HepG2 (cell line): Measurements from ENCODE around the gene KLRF2. TPM values are rescaled to one million over a fixed set of nuclear protein-coding genes. Genes with fewer than 3 reads are reported as not detected.

Source experiments
- ATAC-seq: fragments of 200-7000 bp; cut with Tn5 transposase; 3 replicates; pipeline ENCODE4 v1.9.1; 2020; ENCODE audit warnings: mild to moderate bottlenecking, moderate library complexity
- BruUV-seq: library from RNA; stranded (reverse); fragments of 400-500 nt; replicated peaks from 2 replicates; lab custom pipeline; 2021; lab: Mats Ljungman, UMichigan
- CTCF ChIA-PET: fragments of 300-600 bp; formaldehyde crosslinking; extraction: SDS; loops from one replicate; lab custom pipeline; 2021; ENCODE audit warnings: low total read pairs, inconsistent platforms, low intra/inter-chr PET ratio; lab: Yijun Ruan, JAX
- POLR2A ChIA-PET: fragments of 350-600 bp; sonication (Branson Sonifier 250); formaldehyde crosslinking; loops from one replicate; lab custom pipeline; 2020; ENCODE audit warnings: antibody characterized with exemption, inconsistent platforms; lab: Yijun Ruan, JAX
- DNase-seq: peaks from one replicate; pipeline ENCODE4 v3.0.0-alpha.2; 2015; ENCODE audit warnings: low spot score
- FAIRE-seq: peaks from 3 replicates; lab custom pipeline; 2011; peaks lifted over from hg19 to GRCh38; lab: Jason Lieb, UNC
- H2AFZ ChIP-seq: one replicate; pipeline ENCODE4 v1.6.1; 2011; ENCODE audit warnings: low read length, inconsistent platforms
- H3K27ac ChIP-seq: fragments of 300-600 bp; 3 replicates; pipeline ENCODE4 v1.8.0; 2011; ENCODE audit warnings: mixed run types, mild to moderate bottlenecking, mixed read lengths, low read length, inconsistent platforms; ENCODE audit not compliant: insufficient read depth; ENCODE audit errors: extremely low read length
- H3K27me3 ChIP-seq, 2 experiments: fragments of 200-600 bp in 1 of 2; 2 replicates in 1 of 2; 3 replicates in 1 of 2; pipeline versions ENCODE4 v1.6.0 to v1.8.0; 2011; ENCODE audit warnings: low read length in 2 of 2, mild to moderate bottlenecking in 2 of 2, moderate library complexity in 2 of 2, inconsistent platforms in 1 of 2; ENCODE audit not compliant: insufficient read depth in 2 of 2, control insufficient read depth in 1 of 2
- H3K36me3 ChIP-seq, 2 experiments: fragments of 200-600 bp in 1 of 2; replicated peaks in 1 of 2; 2 replicates in 1 of 2; 3 replicates in 1 of 2; pipeline versions ENCODE4 v1.5.1 to v1.8.0; 2011; ENCODE audit warnings: low read length in 2 of 2, inconsistent platforms in 1 of 2; ENCODE audit not compliant: insufficient read depth in 2 of 2, control insufficient read depth in 1 of 2
- H3K4me1 ChIP-seq: 2 replicates; pipeline ENCODE4 v1.5.1; 2012; ENCODE audit warnings: low read length, inconsistent platforms; ENCODE audit not compliant: insufficient read depth
- H3K4me2 ChIP-seq: 2 replicates; pipeline ENCODE4 v1.6.0; 2011; ENCODE audit warnings: low read depth, low read length, inconsistent platforms
- H3K4me3 ChIP-seq, 3 experiments: fragments of 200-600 bp in 1 of 3; sonication (generic), shearing (Covaris generic) in 1 of 3; replicated peaks in 1 of 3; 2 replicates each; pipeline ENCODE4 v1.5.1; 2011 to 2016; ENCODE audit warnings: low read length in 3 of 3, inconsistent platforms in 2 of 3, low read depth in 2 of 3, mild to moderate bottlenecking in 2 of 3, control low read depth in 1 of 3, mixed read lengths in 1 of 3; ENCODE audit not compliant: insufficient read depth in 1 of 3
- H3K79me2 ChIP-seq: one replicate; pipeline ENCODE4 v1.6.1; 2011; ENCODE audit warnings: low read length, inconsistent platforms; ENCODE audit not compliant: insufficient read depth
- H3K9ac ChIP-seq: 2 replicates; pipeline ENCODE4 v1.6.0; 2011; ENCODE audit warnings: mild to moderate bottlenecking, low read depth, low read length, inconsistent platforms; ENCODE audit not compliant: insufficient read depth
- H3K9me3 ChIP-seq: 2 replicates; pipeline ENCODE4 v1.5.1; 2012; ENCODE audit warnings: mild to moderate bottlenecking, low read length
- H4K20me1 ChIP-seq: 2 replicates; pipeline ENCODE4 v1.6.0; 2011; ENCODE audit warnings: inconsistent platforms, mild to moderate bottlenecking, low read length, moderate library complexity; ENCODE audit not compliant: insufficient read depth
- ARID2 ChIP-seq: sonication (generic); formaldehyde crosslinking; IDR thresholded peaks from 2 replicates; pipeline ENCODE4 v1.8.1; 2022; ENCODE audit warnings: mild to moderate bottlenecking, missing genetic modification reagents, borderline replicate concordance
- CREM ChIP-seq, 2 experiments: sonication (generic) in 1 of 2; formaldehyde crosslinking in 1 of 2; IDR thresholded peaks; 2 replicates each; pipeline versions ENCODE4 v1.4.0 to v1.6.1; 2016 to 2020; ENCODE audit warnings: antibody characterized with exemption in 1 of 2, mild to moderate bottlenecking in 1 of 2, missing genetic modification reagents in 1 of 2
- KLF13 ChIP-seq: sonication (generic); formaldehyde crosslinking; IDR thresholded peaks from 2 replicates; pipeline ENCODE4 v1.4.0; 2020; ENCODE audit warnings: mild to moderate bottlenecking, missing genetic modification reagents
- MBNL3 ChIP-seq: fragments of 250-450 bp; sonication (Bioruptor Pico); conservative IDR thresholded peaks from 2 replicates; pipeline ENCODE4 v1.8.0; 2022; ENCODE audit warnings: mild to moderate bottlenecking, inconsistent platforms
- RFXANK ChIP-seq: IDR thresholded peaks from 2 replicates; pipeline ENCODE4 v1.6.1; 2016
- THAP11 ChIP-seq: IDR thresholded peaks from 2 replicates; pipeline ENCODE4 v1.6.1; 2016; ENCODE audit warnings: missing biosample characterization, missing genetic modification reagents
- ZNF136 ChIP-seq: sonication (generic); formaldehyde crosslinking; IDR thresholded peaks from 2 replicates; pipeline ENCODE4 v1.8.1; 2022; ENCODE audit warnings: low read depth, mild to moderate bottlenecking, moderate library complexity, missing genetic modification reagents
- ZNF205 ChIP-seq: IDR thresholded peaks from 2 replicates; pipeline ENCODE4 v1.6.1; 2018; ENCODE audit warnings: missing biosample characterization, missing genetic modification reagents
- ZNF660 ChIP-seq: sonication (generic); formaldehyde crosslinking; IDR thresholded peaks from 2 replicates; pipeline ENCODE4 v1.5.1; 2020; ENCODE audit warnings: mild to moderate bottlenecking, low read depth, missing genetic modification reagents, borderline replicate concordance
- WGBS: methylation state at CpG from one replicate; pipeline ENCODE4 v1.1.6; 2017; ENCODE audit warnings: low lambda C conversion rate; 5-methylcytosine and 5-hydroxymethylcytosine counted together
- in situ Hi-C: cut with HindIII; loops from 2 replicates; pipeline ENCODE4 v1.10.0; 2017; ENCODE audit warnings: low pct_unique_long_range_greater_than_20kb; ENCODE audit not compliant: extremely low pct_ligation_motif_present
- intact Hi-C: fragments of 100-400 bp; cut with micrococcal nuclease; formaldehyde crosslinking; loops from one replicate; pipeline ENCODE4 v1.10.0; 2022; ENCODE audit not compliant: unreplicated experiment
- polyA plus RNA-seq, 8 experiments: library from polyadenylated mRNA; depleted of rRNA in 3 of 8; stranded (reverse) in 7 of 8; unstranded in 1 of 8; fragments of >200 nt; fragmentation: Illumina TruSeq in 4 of 8; extraction: Trizol in 4 of 8; gene quantifications; 2 replicates each; pipeline versions ENCODE4 v1.2.1 to v1.2.3, GENCODE V29; 2011 to 2016; ENCODE audit warnings: low read depth in 4 of 8, missing spikeins in 1 of 8, mixed read lengths in 1 of 8; ENCODE audit not compliant: insufficient read depth in 1 of 8
- total RNA-seq, 5 experiments: library from RNA; depleted of rRNA; stranded (reverse); fragments of >200 nt; fragmentation: Illumina TruSeq; extraction: Trizol; gene quantifications; 2 replicates each; pipeline ENCODE4 v1.2.3, GENCODE V29; 2016; ENCODE audit warnings: low read depth in 1 of 5
- TF ChIP-seq, protein P1 (sequence below): sonication (generic); formaldehyde crosslinking; IDR thresholded peaks from 2 replicates; pipeline ENCODE4 v1.4.0; 2020; ENCODE audit warnings: missing genetic modification reagents, borderline replicate concordance
- TF ChIP-seq, protein P2 (sequence below), 2 experiments: IDR thresholded peaks; 2 replicates each; pipeline ENCODE4 v1.6.1; 2011 to 2012; ENCODE audit warnings: low read length in 2 of 2, borderline replicate concordance in 1 of 2, low read depth in 1 of 2, mild to moderate bottlenecking in 1 of 2, moderate library complexity in 1 of 2

KLRF2 gene
- total and polyA plus RNA-seq, 2 of the 13 experiments (the other 11 are each of a cell fraction or from before 2014, with no cell fraction given): not detected

DNA sequence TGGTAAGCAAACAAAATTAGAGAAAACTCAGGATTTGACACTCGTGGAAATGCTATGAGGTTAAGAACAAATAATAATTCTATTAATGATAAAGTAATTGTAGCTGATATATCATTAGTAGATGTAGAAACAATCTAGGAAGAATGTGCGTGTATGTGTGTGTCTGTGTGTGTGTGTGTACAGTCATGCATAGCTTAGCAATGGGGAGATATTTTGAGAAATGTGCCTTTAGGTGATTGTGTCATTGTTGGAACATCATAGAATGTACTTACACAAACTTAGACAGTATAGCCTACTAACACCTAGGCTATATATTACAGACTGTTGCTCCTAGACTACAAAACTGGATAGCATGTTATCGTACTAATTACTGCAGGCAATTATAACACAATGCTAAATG is 45.6 kb downstream of the KLRF2 start:
- WGBS: 3% methylated on average over 3 of the region's 3 CpGs
- Histone ChIP-seq H3K4me3 (no peak overlapping the region), H3K36me3 (no peaks in the 10 kb centered on the region), H3K9me3 (no peaks in the 10 kb centered on the region), H4K20me1 (no peaks in the 10 kb centered on the region), H3K9ac (no peak overlapping the region), H2AFZ (no peak overlapping the region), H3K79me2 (no peaks in the 10 kb centered on the region), H3K27ac (no peak overlapping the region), H3K27me3 (no peaks in the 10 kb centered on the region), H3K4me2 (no peak overlapping the region), H3K4me1 (no peaks in the 10 kb centered on the region)
- in situ Hi-C loops (loop anchor here (5.0 kb wide), 1 partner anchor 175 kb away; no protein-coding TSS in a partner anchor), intact Hi-C loops (no loop called here)
- ATAC-seq (no peak), DNase-seq (no peak), FAIRE-seq (no peak)
- ChIA-PET POLR2A (no interaction called here), CTCF (interaction anchor here (2.4 to 3.0 kb wide), 2 partner anchors 113 to 177 kb away, joined by 11 to 19 read pairs; no protein-coding TSS in a partner anchor)
- BruUV-seq: no TSS peak
- TF ChIP-seq ZNF205 (CRISPR knock-in tag) (no peak), CREM (IDR thresholded peaks at IDR 0.05) (no peak), CREM (CRISPR knock-in tag; IDR thresholded peaks at IDR 0.05) (no peak)
- TF ChIP-seq, protein P1, sequence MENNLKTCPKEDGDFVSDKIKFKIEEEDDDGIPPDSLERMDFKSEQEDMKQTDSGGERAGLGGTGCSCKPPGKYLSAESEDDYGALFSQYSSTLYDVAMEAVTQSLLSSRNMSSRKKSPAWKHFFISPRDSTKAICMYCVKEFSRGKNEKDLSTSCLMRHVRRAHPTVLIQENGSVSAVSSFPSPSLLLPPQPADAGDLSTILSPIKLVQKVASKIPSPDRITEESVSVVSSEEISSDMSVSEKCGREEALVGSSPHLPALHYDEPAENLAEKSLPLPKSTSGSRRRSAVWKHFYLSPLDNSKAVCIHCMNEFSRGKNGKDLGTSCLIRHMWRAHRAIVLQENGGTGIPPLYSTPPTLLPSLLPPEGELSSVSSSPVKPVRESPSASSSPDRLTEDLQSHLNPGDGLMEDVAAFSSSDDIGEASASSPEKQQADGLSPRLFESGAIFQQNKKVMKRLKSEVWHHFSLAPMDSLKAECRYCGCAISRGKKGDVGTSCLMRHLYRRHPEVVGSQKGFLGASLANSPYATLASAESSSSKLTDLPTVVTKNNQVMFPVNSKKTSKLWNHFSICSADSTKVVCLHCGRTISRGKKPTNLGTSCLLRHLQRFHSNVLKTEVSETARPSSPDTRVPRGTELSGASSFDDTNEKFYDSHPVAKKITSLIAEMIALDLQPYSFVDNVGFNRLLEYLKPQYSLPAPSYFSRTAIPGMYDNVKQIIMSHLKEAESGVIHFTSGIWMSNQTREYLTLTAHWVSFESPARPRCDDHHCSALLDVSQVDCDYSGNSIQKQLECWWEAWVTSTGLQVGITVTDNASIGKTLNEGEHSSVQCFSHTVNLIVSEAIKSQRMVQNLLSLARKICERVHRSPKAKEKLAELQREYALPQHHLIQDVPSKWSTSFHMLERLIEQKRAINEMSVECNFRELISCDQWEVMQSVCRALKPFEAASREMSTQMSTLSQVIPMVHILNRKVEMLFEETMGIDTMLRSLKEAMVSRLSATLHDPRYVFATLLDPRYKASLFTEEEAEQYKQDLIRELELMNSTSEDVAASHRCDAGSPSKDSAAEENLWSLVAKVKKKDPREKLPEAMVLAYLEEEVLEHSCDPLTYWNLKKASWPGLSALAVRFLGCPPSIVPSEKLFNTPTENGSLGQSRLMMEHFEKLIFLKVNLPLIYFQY: no peak

DNA sequence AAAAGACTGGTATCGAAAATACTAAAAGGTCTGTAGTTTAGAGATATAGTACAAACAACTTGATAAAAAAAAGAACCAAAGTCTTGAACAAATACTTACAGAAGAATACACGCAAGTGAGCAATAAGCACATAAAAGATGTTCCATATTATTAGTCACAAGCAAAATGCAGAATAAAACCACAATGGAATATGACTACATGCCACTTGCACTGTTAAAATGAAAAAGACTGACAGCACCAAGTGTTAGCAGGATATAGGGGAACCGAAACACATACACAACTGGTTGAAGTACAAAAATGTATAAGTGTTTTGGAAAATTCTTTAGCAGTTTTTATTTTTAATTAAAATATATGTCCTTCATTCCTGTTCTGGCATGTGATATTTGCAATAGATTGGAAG is 47.3 kb downstream of the KLRF2 start:
- no TSS peak for BruUV-seq
- TF ChIP-seq THAP11 (CRISPR knock-in tag): no peak
- no peak for TF ChIP-seq KLF13 (CRISPR knock-in tag)
- no peak for TF ChIP-seq RFXANK (CRISPR knock-in tag)
- TF ChIP-seq, protein P2, sequence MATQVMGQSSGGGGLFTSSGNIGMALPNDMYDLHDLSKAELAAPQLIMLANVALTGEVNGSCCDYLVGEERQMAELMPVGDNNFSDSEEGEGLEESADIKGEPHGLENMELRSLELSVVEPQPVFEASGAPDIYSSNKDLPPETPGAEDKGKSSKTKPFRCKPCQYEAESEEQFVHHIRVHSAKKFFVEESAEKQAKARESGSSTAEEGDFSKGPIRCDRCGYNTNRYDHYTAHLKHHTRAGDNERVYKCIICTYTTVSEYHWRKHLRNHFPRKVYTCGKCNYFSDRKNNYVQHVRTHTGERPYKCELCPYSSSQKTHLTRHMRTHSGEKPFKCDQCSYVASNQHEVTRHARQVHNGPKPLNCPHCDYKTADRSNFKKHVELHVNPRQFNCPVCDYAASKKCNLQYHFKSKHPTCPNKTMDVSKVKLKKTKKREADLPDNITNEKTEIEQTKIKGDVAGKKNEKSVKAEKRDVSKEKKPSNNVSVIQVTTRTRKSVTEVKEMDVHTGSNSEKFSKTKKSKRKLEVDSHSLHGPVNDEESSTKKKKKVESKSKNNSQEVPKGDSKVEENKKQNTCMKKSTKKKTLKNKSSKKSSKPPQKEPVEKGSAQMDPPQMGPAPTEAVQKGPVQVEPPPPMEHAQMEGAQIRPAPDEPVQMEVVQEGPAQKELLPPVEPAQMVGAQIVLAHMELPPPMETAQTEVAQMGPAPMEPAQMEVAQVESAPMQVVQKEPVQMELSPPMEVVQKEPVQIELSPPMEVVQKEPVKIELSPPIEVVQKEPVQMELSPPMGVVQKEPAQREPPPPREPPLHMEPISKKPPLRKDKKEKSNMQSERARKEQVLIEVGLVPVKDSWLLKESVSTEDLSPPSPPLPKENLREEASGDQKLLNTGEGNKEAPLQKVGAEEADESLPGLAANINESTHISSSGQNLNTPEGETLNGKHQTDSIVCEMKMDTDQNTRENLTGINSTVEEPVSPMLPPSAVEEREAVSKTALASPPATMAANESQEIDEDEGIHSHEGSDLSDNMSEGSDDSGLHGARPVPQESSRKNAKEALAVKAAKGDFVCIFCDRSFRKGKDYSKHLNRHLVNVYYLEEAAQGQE (IDR thresholded peaks at IDR 0.05; ENCODE audit: borderline replicate concordance in 1 of 2, low read depth in 1 of 2, low read length in 2 of 2): no peak
- TF ChIP-seq ZNF660 (CRISPR knock-in tag): no peak
- no peak for TF ChIP-seq ARID2 (CRISPR knock-in tag)
- no peak for TF ChIP-seq ZNF136 (CRISPR knock-in tag)
- TF ChIP-seq MBNL3: no peak

More for the DNA sequence above, 47.3 kb downstream of the KLRF2 start:
- Histone ChIP-seq H3K9ac (no peak overlapping the region), H3K4me3 (no peak overlapping the region), H3K36me3 (no peaks in the 10 kb centered on the region), H3K4me2 (no peak overlapping the region), H3K27me3 (no peaks in the 10 kb centered on the region), H3K27ac (no peak overlapping the region), H3K9me3 (no peaks in the 10 kb centered on the region), H4K20me1 (no peaks in the 10 kb centered on the region), H3K79me2 (no peaks in the 10 kb centered on the region), H3K4me1 (no peaks in the 10 kb centered on the region), H2AFZ (no peak overlapping the region)
- FAIRE-seq: no peak
- in situ Hi-C loops (loop anchor here (5.0 kb wide), 1 partner anchor 176 kb away; no protein-coding TSS in a partner anchor), intact Hi-C loops (no loop called here)
- CTCF ChIA-PET: no interaction called here
- POLR2A ChIA-PET: no interaction called here
- 3% methylated on average over 3 of the region's 3 CpGs for WGBS
- DNase-seq: no peak
- ATAC-seq: no peak
